ENCODE results near the gene ZNF362. TPM values are rescaled to one million over a fixed set of nuclear protein-coding genes. Genes with fewer than 3 reads are reported as not detected.

Gene ZNF362
- total RNA-seq, 1 experiment from 2014 or later, result 11.1 TPM

DNA sequence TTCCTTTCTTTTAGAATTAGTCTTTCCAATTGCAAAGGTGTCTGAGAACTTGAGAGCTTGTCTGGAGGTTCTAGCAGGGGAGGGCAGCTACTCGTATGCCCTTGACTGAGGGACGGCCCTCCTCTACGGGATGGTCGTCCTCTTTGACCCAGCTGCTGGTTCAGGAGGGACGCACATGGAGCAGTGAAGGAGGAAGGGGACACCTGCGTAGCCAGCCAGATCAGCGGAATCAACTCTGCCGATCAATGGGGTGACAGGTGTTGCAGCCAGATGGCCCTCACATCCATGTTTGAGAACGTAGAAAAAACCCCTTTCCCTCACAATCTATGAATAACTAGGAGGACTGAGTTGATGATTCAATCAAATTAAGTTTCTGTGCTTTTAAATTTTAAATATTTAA, 80.3 kb downstream of the ZNF362 start:
- no peaks in the 10 kb centered on the region for H3K9me2 ChIP-seq (ENCODE audit: insufficient read depth)
- no peak for DNase-seq (ENCODE audit: low read depth, low spot score)
- no peak overlapping the region for H3K9ac ChIP-seq (ENCODE audit: low read length)
- no peak overlapping the region for H2AFZ ChIP-seq (ENCODE audit: low read depth, low read length, poor library complexity, severe bottlenecking)
- no peak overlapping the region for H3K27ac ChIP-seq (ENCODE audit: low read depth, low read length)
- BruUV-seq (replicated peaks), result no TSS peak
- H3K27me3 ChIP-seq (ENCODE audit: insufficient read depth, low read length), result no peaks in the 10 kb centered on the region
- no peaks in the 10 kb centered on the region for H3K9me3 ChIP-seq (ENCODE audit: control insufficient read depth in 1 of 2, insufficient read depth in 1 of 2, low read depth in 1 of 2, low read length in 2 of 2)
- POLR2A ChIA-PET, result no interaction called here
- TF ChIP-seq, protein P1, sequence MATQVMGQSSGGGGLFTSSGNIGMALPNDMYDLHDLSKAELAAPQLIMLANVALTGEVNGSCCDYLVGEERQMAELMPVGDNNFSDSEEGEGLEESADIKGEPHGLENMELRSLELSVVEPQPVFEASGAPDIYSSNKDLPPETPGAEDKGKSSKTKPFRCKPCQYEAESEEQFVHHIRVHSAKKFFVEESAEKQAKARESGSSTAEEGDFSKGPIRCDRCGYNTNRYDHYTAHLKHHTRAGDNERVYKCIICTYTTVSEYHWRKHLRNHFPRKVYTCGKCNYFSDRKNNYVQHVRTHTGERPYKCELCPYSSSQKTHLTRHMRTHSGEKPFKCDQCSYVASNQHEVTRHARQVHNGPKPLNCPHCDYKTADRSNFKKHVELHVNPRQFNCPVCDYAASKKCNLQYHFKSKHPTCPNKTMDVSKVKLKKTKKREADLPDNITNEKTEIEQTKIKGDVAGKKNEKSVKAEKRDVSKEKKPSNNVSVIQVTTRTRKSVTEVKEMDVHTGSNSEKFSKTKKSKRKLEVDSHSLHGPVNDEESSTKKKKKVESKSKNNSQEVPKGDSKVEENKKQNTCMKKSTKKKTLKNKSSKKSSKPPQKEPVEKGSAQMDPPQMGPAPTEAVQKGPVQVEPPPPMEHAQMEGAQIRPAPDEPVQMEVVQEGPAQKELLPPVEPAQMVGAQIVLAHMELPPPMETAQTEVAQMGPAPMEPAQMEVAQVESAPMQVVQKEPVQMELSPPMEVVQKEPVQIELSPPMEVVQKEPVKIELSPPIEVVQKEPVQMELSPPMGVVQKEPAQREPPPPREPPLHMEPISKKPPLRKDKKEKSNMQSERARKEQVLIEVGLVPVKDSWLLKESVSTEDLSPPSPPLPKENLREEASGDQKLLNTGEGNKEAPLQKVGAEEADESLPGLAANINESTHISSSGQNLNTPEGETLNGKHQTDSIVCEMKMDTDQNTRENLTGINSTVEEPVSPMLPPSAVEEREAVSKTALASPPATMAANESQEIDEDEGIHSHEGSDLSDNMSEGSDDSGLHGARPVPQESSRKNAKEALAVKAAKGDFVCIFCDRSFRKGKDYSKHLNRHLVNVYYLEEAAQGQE (IDR thresholded peaks at IDR 0.05; ENCODE audit: low read depth), result no peak
- TF ChIP-seq, protein P2, sequence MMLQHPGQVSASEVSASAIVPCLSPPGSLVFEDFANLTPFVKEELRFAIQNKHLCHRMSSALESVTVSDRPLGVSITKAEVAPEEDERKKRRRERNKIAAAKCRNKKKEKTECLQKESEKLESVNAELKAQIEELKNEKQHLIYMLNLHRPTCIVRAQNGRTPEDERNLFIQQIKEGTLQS (IDR thresholded peaks at IDR 0.05), result no peak
- TF ChIP-seq EGR1 (IDR thresholded peaks at IDR 0.05; ENCODE audit: low read depth) (no peak), CEBPB (IDR thresholded peaks at IDR 0.05; ENCODE audit: low read depth) (no peak), ELF1 (IDR thresholded peaks at IDR 0.05; ENCODE audit: borderline replicate concordance, low read depth) (no peak), SP1 (IDR thresholded peaks at IDR 0.05; ENCODE audit: low read depth) (no peak), JUND (IDR thresholded peaks at IDR 0.05) (no peak), EZH2phosphoT487 (IDR thresholded peaks at IDR 0.05; ENCODE audit: borderline replicate concordance) (no peak), ZNF274 (IDR thresholded peaks at IDR 0.05; ENCODE audit: low read depth, low read length) (no peak), YY1 (IDR thresholded peaks at IDR 0.05; ENCODE audit: extremely low read depth, insufficient replicate concordance, low read depth, low read length) (no peak), EZH2 (IDR thresholded peaks at IDR 0.05) (no peak), SRF (IDR thresholded peaks at IDR 0.05; ENCODE audit: low read depth) (no peak)
- TF ChIP-seq, protein P3, sequence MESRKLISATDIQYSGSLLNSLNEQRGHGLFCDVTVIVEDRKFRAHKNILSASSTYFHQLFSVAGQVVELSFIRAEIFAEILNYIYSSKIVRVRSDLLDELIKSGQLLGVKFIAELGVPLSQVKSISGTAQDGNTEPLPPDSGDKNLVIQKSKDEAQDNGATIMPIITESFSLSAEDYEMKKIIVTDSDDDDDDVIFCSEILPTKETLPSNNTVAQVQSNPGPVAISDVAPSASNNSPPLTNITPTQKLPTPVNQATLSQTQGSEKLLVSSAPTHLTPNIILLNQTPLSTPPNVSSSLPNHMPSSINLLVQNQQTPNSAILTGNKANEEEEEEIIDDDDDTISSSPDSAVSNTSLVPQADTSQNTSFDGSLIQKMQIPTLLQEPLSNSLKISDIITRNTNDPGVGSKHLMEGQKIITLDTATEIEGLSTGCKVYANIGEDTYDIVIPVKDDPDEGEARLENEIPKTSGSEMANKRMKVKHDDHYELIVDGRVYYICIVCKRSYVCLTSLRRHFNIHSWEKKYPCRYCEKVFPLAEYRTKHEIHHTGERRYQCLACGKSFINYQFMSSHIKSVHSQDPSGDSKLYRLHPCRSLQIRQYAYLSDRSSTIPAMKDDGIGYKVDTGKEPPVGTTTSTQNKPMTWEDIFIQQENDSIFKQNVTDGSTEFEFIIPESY (IDR thresholded peaks at IDR 0.05; ENCODE audit: extremely low read depth, insufficient replicate concordance, low read length), result no peak
- intact Hi-C loops (cut with micrococcal nuclease), result no loop called here
- H4K20me1 ChIP-seq (ENCODE audit: insufficient read depth), result peaks cover 10% of the 10 kb centered on the region; the same call in 1 of the 2 replicates
- H3K36me3 ChIP-seq (ENCODE audit: control insufficient read depth in 1 of 2, insufficient read depth in 2 of 2, low read length in 2 of 2), result peaks cover 48 to 55% of the 10 kb centered on the region in 2 experiments
- peaks cover 0 to 22% of the 10 kb centered on the region in 2 experiments; a peak in 2 of 4 replicates for H3K4me1 ChIP-seq (ENCODE audit: control insufficient read depth in 1 of 2, insufficient read depth in 2 of 2, low read length in 2 of 2)
- peaks cover 99% of the 10 kb centered on the region for H3K79me2 ChIP-seq (ENCODE audit: insufficient read depth, low read length)
- RAD21 ChIA-PET (ENCODE audit: low non-redundant PET in 1 of 2, low total read pairs in 2 of 2, uncharacterized antibody in 2 of 2, unreplicated experiment in 2 of 2), result interaction anchor here in 1 of 2 experiments (1.6 kb wide), 1 partner anchor 119 kb away, joined by 6 read pairs; no protein-coding TSS in a partner anchor
- no peak for ATAC-seq
- CTCF ChIA-PET, result no interaction called here
- H3K4me2 ChIP-seq (ENCODE audit: low read length), result no peak overlapping the region
- no peak overlapping the region for H3K4me3 ChIP-seq (replicated peaks in 1 of 2; ENCODE audit: low read depth in 1 of 2, low read length in 2 of 2)

Data from HCT116 (cell line).